SU-DHL-6 (cell line): ENCODE results near the gene FBLN7.

Experiments used
- H2AFZ ChIP-seq: fragments of 200-600 bp; sonication (generic); 2 replicates; pipeline ENCODE4 v1.6.1; 2014; ENCODE audit warnings: low read depth, mild to moderate bottlenecking, moderate library complexity, mixed read lengths, antibody characterized with exemption, low read length; ENCODE audit not compliant: severe bottlenecking
- H3F3A ChIP-seq: fragments of 200-600 bp; shearing (Covaris generic); 2 replicates; pipeline ENCODE4 v1.6.0; 2016; ENCODE audit warnings: antibody characterized with exemption, mild to moderate bottlenecking; ENCODE audit not compliant: insufficient read depth
- H3K27ac ChIP-seq: fragments of 200-600 bp; sonication (generic); 2 replicates; pipeline ENCODE4 v1.5.1; 2016; ENCODE audit warnings: low read depth, mild to moderate bottlenecking, low read length, moderate library complexity, mixed read lengths
- H3K27me3 ChIP-seq: fragments of 200-600 bp; sonication (generic), shearing (Covaris generic); 2 replicates; pipeline ENCODE4 v1.6.0; 2014; ENCODE audit warnings: mild to moderate bottlenecking, low read length
- H3K36me3 ChIP-seq: fragments of 200-600 bp; sonication (generic); 2 replicates; pipeline ENCODE4 v1.6.1; 2014; ENCODE audit warnings: mild to moderate bottlenecking, low read length, mixed read lengths
- H3K4me2 ChIP-seq: fragments of 300-600, 200-600 bp; shearing (Covaris generic), sonication (generic); 2 replicates; pipeline ENCODE4 v1.6.0; 2014; ENCODE audit warnings: low read length, low read depth, mild to moderate bottlenecking; ENCODE audit not compliant: poor library complexity, severe bottlenecking
- H3K4me3 ChIP-seq: fragments of 200-600 bp; sonication (generic); 2 replicates; pipeline ENCODE4 v1.5.1; 2014; ENCODE audit warnings: antibody characterized with exemption, low read length, mild to moderate bottlenecking, mixed read lengths; ENCODE audit not compliant: insufficient read depth, poor library complexity, severe bottlenecking
- H3K79me2 ChIP-seq: fragments of 200-600 bp; sonication (generic); 2 replicates; pipeline ENCODE4 v1.6.1; 2014; ENCODE audit warnings: mild to moderate bottlenecking, low read length, moderate library complexity; ENCODE audit not compliant: insufficient read depth
- H3K9ac ChIP-seq: fragments of 200-600 bp; sonication (generic); 2 replicates; pipeline ENCODE4 v1.7.0; 2014; ENCODE audit warnings: mild to moderate bottlenecking, low read length
- H3K9me2 ChIP-seq: fragments of 200-600 bp; sonication (generic); replicated peaks from 2 replicates; pipeline ENCODE4 v1.6.1; 2014; ENCODE audit warnings: low read length; ENCODE audit not compliant: insufficient read depth
- H3K9me3 ChIP-seq: fragments of 200-600 bp; sonication (generic); 2 replicates; pipeline ENCODE4 v1.6.1; 2014; ENCODE audit warnings: low read length, mixed read lengths; ENCODE audit not compliant: insufficient read depth
- H4K20me1 ChIP-seq: fragments of 200-600 bp; sonication (generic); 2 replicates; pipeline ENCODE4 v1.6.1; 2014; ENCODE audit warnings: low read depth, mild to moderate bottlenecking, antibody characterized with exemption, low read length, moderate library complexity, mixed read lengths
- EZH2phosphoT487 ChIP-seq: fragments of 200-600 bp; sonication (generic), shearing (Covaris generic); conservative IDR thresholded peaks from 2 replicates; pipeline ENCODE4 v1.6.1; 2018; ENCODE audit warnings: mild to moderate bottlenecking, antibody characterized with exemption, low read length, moderate library complexity, mixed read lengths
- TF ChIP-seq, protein P1 (sequence below): fragments of 200-600 bp; sonication (generic); IDR thresholded peaks from one replicate; pipeline ENCODE4 v1.5.1; 2017; ENCODE audit warnings: antibody characterized with exemption, mild to moderate bottlenecking, low read length, moderate library complexity; ENCODE audit not compliant: insufficient read depth, poor library complexity, severe bottlenecking

The FBLN7 gene

DNA sequence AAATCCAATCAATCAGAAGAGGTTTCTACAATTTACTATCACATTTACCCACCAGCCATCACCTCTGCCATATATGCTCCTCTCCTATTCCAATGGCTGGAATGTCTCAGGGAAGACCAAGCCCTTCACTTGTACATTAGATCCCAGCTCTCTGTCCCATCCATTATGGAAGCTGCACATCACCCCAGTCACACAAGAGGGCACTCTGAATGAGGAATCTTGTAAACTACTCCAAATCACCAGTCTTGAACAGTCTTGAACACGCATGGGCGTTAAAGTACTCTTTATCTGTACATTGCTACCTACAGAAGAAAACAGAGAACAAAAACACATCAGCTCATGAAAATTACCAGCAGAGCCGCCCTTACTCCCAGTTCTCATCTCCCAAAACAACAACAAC lies 78.0 kb downstream of the FBLN7 start:
- H2AFZ ChIP-seq = no peak overlapping the region
- H3K9me3 ChIP-seq = no peaks in the 10 kb centered on the region
- H4K20me1 ChIP-seq = no peaks in the 10 kb centered on the region
- no peaks in the 10 kb centered on the region for H3F3A ChIP-seq
- H3K79me2 ChIP-seq = no peaks in the 10 kb centered on the region
- H3K9ac ChIP-seq = no peak overlapping the region
- no peak overlapping the region for H3K27ac ChIP-seq
- no peak for TF ChIP-seq EZH2phosphoT487
- TF ChIP-seq, protein P1, sequence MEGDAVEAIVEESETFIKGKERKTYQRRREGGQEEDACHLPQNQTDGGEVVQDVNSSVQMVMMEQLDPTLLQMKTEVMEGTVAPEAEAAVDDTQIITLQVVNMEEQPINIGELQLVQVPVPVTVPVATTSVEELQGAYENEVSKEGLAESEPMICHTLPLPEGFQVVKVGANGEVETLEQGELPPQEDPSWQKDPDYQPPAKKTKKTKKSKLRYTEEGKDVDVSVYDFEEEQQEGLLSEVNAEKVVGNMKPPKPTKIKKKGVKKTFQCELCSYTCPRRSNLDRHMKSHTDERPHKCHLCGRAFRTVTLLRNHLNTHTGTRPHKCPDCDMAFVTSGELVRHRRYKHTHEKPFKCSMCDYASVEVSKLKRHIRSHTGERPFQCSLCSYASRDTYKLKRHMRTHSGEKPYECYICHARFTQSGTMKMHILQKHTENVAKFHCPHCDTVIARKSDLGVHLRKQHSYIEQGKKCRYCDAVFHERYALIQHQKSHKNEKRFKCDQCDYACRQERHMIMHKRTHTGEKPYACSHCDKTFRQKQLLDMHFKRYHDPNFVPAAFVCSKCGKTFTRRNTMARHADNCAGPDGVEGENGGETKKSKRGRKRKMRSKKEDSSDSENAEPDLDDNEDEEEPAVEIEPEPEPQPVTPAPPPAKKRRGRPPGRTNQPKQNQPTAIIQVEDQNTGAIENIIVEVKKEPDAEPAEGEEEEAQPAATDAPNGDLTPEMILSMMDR = no peak
- H3K36me3 ChIP-seq = peaks cover 15% of the 10 kb centered on the region
- no peaks in the 10 kb centered on the region for H3K9me2 ChIP-seq
- no peak overlapping the region for H3K4me2 ChIP-seq
- no peaks in the 10 kb centered on the region for H3K27me3 ChIP-seq
- no peak overlapping the region for H3K4me3 ChIP-seq

DNA sequence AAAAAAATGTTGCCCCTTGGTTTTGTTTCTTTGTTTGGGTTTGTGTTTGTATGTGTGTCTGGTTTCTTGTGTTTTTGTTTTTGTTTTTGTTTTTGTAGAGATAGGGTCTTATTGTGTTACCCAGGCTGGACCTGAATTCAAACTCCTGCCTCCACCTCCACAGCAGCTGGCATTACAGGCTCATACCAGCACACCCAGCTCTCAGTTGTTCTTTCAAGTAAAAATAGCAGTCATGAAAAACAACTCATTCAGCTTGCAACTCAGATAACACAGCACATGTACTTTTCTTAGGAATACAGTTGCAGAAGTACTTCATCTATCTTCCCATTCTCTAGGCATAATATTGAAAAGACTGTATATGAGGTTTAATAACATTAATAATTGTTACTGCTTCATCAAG lies 79.7 kb downstream of the FBLN7 start:
- Histone ChIP-seq H3K27me3 (no peaks in the 10 kb centered on the region), H3K9me2 (no peaks in the 10 kb centered on the region), H2AFZ (no peak overlapping the region), H3K4me3 (no peak overlapping the region), H3K9ac (no peak overlapping the region), H3K4me2 (no peak overlapping the region), H4K20me1 (no peaks in the 10 kb centered on the region), H3K9me3 (no peaks in the 10 kb centered on the region), H3F3A (no peaks in the 10 kb centered on the region), H3K79me2 (no peaks in the 10 kb centered on the region), H3K36me3 (peaks cover 31% of the 10 kb centered on the region), H3K27ac (no peak overlapping the region)
- no peak for TF ChIP-seq EZH2phosphoT487
- TF ChIP-seq, protein P1 = no peak

DNA sequence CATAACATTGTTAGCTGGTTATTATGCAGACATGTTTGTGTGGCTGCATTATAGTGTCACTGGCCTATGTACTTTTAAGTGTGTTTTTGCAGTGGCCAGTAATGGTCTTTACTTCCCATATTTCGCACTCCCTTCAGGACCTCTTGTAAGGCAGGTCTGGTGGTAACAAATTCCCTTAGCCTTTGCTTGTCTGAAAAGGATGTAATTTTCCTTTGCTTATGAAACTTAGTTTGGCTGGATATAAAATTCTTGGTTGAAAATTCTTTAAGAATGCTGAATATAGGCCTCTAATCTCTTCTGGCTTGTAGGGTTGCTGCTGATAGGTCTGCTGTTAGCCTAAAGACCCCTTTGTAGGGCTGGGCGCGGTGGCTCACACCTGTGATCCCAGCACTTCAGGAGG lies 82.0 kb downstream of the FBLN7 start:
- Histone ChIP-seq H2AFZ (no peak overlapping the region), H3K9me2 (no peaks in the 10 kb centered on the region), H3K9me3 (no peaks in the 10 kb centered on the region), H3K4me2 (no peak overlapping the region), H3K27me3 (no peaks in the 10 kb centered on the region), H3K9ac (no peak overlapping the region), H3K79me2 (no peaks in the 10 kb centered on the region), H4K20me1 (no peaks in the 10 kb centered on the region), H3F3A (no peaks in the 10 kb centered on the region), H3K36me3 (peaks cover 43% of the 10 kb centered on the region), H3K4me3 (no peak overlapping the region), H3K27ac (no peak overlapping the region)
- no peak for TF ChIP-seq EZH2phosphoT487
- TF ChIP-seq, protein P1 = no peak

DNA sequence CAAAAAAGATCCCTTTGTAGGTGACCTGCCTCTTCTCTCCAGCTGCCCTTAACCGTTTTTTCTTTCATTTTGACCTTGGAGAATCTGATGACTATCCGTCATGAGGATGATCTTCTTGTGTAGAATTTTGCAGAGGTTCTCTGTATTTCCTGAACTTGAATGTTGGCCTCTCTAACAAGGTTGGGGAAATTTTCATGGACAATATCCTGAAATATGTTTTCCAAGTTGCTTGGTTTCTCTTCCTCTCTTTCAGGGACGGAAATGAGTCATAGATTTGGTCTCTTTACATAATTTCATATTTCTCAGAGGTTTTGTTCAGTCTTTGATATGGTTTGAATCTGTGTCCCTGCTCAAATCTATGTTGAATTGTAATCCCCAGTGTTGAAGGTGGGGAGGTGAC lies 82.6 kb downstream of the FBLN7 start:
- no peak overlapping the region for H3K4me3 ChIP-seq
- H3K36me3 ChIP-seq = peaks cover 38% of the 10 kb centered on the region
- no peaks in the 10 kb centered on the region for H3F3A ChIP-seq
- no peaks in the 10 kb centered on the region for H4K20me1 ChIP-seq
- H3K27ac ChIP-seq = no peak overlapping the region
- H3K9ac ChIP-seq = no peak overlapping the region
- H3K4me2 ChIP-seq = no peak overlapping the region
- no peaks in the 10 kb centered on the region for H3K27me3 ChIP-seq
- no peaks in the 10 kb centered on the region for H3K9me3 ChIP-seq
- H3K79me2 ChIP-seq = no peaks in the 10 kb centered on the region
- H3K9me2 ChIP-seq = no peaks in the 10 kb centered on the region
- H2AFZ ChIP-seq = no peak overlapping the region
- no peak for TF ChIP-seq EZH2phosphoT487
- TF ChIP-seq, protein P1 = no peak
